ENCODE data around the gene RPP40. TPM values are rescaled to one million over a fixed set of nuclear protein-coding genes. Genes with fewer than 3 reads are reported as not detected.

RPP40 gene
- polyA plus RNA-seq, 4 donors = 2.2 to 10.6 (median 6.4) TPM

DNA sequence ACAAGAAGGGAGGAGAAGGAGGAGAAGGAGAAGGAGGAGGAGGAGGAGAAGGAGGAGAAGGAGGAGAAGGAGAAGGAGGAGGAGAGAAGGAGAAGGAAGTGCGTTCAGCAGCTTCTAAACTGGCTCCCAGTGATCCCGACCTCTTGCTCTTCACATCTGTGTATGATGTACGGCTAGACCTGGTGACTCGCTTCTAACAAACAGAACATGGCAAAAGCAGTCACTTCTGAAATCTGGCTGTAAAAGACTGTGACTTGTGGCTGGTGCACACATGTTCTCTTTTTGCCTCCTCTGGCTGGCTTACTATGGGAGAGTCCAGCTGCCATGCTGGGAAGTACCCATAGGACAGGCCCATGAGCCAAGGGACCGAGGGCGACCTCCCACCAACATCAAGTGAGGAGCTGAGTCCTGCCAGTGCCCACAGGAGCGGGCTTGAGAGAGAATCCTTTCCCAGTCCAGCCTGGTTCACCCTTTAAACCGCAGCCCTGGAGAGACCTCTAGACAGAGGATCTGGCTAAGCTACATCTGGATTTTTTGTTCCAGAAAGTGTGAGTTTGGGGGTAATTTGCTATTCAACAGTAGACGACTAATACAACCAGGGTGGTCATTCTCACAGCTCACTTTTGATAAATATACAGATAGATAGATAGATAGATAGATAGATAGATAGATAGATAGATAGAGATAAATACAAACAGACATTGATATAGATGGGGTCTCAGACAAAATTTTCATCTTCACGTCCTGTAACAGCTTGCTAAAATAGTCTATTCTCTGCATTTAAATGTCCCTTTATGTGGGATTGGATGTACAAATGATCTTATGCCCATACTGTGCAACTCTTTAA lies 42.3 kb downstream of the RPP40 start:
- WGBS, 3 donors = 81 to 85% (median 84%) methylated on average over 10 of the region's 10 CpGs
- FAIRE-seq (no peak), DNase-seq (no peak)
- Histone ChIP-seq H3K4me3 (ENCODE audit: low read depth in 1 of 3, low read length in 3 of 3) (no peak overlapping the region), H3K27me3 (ENCODE audit: control insufficient read depth in 3 of 3, insufficient read depth in 3 of 3, low read length in 3 of 3) (no peaks in the 10 kb centered on the region), H3K36me3 (ENCODE audit: control insufficient read depth in 3 of 3, insufficient read depth in 2 of 3, low read depth in 1 of 3, low read length in 3 of 3) (peaks cover 0 to 3% (median 0%) of the 10 kb centered on the region in 3 donors), H3K4me1 (ENCODE audit: control insufficient read depth in 3 of 3, insufficient read depth in 2 of 3, low read depth in 1 of 3, low read length in 2 of 3) (no peaks in the 10 kb centered on the region), H3K9me3 (ENCODE audit: control insufficient read depth in 2 of 2, insufficient read depth in 1 of 2, low read depth in 1 of 2, low read length in 1 of 2) (no peaks in the 10 kb centered on the region), H3K27ac (ENCODE audit: low read depth in 1 of 3, low read length in 2 of 3) (no peak overlapping the region)

DNA sequence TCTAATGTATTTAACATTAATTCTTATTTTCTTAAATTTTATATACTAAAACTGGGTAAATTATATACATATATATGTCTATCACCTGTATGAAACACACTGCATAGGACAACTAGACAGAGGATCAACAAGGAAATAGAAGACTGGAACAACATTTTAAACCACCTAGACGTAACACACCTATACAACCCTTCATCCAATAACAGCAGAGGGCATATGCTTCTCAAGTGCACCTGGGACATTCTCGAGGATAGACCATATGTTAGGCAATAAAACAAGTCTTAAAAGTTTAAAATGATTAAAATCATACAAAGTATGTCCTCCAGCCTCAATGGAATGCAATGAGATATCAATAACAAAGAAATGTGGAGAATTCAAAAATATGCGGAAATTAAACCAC lies 45.2 kb downstream of the RPP40 start:
- 52 to 86% (median 65%) methylated on average over 3 of the region's 3 CpGs for WGBS, 3 donors
- Histone ChIP-seq H3K36me3 (ENCODE audit: control insufficient read depth in 3 of 3, insufficient read depth in 2 of 3, low read depth in 1 of 3, low read length in 3 of 3) (peaks cover 0 to 10% (median 0%) of the 10 kb centered on the region in 3 donors), H3K4me3 (ENCODE audit: low read depth in 1 of 3, low read length in 3 of 3) (no peak overlapping the region), H3K27ac (ENCODE audit: low read depth in 1 of 3, low read length in 2 of 3) (no peak overlapping the region), H3K4me1 (ENCODE audit: control insufficient read depth in 3 of 3, insufficient read depth in 2 of 3, low read depth in 1 of 3, low read length in 2 of 3) (no peaks in the 10 kb centered on the region), H3K27me3 (ENCODE audit: control insufficient read depth in 3 of 3, insufficient read depth in 3 of 3, low read length in 3 of 3) (no peaks in the 10 kb centered on the region), H3K9me3 (ENCODE audit: control insufficient read depth in 2 of 2, insufficient read depth in 1 of 2, low read depth in 1 of 2, low read length in 1 of 2) (no peaks in the 10 kb centered on the region)
- DNase-seq (no peak), FAIRE-seq (no peak)

DNA sequence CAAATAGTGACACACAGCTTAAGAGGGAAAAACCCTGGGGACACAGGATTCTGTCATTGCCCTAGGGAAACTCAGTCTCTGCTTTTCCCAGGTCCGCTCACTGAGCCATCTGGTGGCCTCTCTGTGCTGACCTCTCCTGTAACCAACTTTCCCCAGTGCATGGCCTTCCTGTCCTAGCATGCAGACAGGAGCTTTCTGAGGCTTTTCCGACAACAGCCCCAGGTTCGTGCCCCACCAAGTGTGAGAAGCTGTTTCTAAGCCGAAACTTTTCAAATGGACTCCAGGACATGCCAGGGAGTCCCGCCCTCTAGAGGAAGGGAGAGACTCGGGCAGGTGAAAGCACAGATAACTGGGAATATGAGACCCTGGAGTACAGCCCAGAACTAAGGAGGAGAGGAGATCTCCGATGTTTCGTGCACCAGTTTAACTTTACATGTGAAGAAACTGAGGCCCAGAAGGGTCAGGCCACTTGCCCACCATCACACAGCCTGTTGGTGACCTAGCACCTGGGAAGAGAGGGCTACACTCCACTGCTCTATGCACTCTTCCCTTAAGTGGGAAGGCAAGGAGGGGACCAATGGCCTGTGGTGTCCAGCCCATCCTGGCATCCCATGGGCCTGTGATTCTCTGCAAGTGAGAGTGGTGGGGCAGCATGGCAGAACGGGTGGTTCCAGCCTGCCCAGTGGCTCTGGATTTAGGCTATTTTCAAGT lies 46.2 kb downstream of the RPP40 start:
- DNase-seq (peak in 1 of 2 donors; percentile 15), FAIRE-seq (no peak)
- H3K4me3 ChIP-seq (ENCODE audit: low read depth in 1 of 3, low read length in 3 of 3) = no peak overlapping the region
- H3K9me3 ChIP-seq (ENCODE audit: control insufficient read depth in 2 of 2, insufficient read depth in 1 of 2, low read depth in 1 of 2, low read length in 1 of 2) = no peaks in the 10 kb centered on the region
- H3K27me3 ChIP-seq (ENCODE audit: control insufficient read depth in 3 of 3, insufficient read depth in 3 of 3, low read length in 3 of 3) = no peaks in the 10 kb centered on the region
- 56 to 66% (median 58%) methylated on average over 9 of the region's 9 CpGs for WGBS, 3 donors
- peaks cover 0 to 16% (median 3%) of the 10 kb centered on the region in 3 donors for H3K36me3 ChIP-seq (ENCODE audit: control insufficient read depth in 3 of 3, insufficient read depth in 2 of 3, low read depth in 1 of 3, low read length in 3 of 3)
- H3K4me1 ChIP-seq (ENCODE audit: control insufficient read depth in 3 of 3, insufficient read depth in 2 of 3, low read depth in 1 of 3, low read length in 2 of 3) = no peaks in the 10 kb centered on the region
- no peak overlapping the region for H3K27ac ChIP-seq (ENCODE audit: low read depth in 1 of 3, low read length in 2 of 3)

DNA sequence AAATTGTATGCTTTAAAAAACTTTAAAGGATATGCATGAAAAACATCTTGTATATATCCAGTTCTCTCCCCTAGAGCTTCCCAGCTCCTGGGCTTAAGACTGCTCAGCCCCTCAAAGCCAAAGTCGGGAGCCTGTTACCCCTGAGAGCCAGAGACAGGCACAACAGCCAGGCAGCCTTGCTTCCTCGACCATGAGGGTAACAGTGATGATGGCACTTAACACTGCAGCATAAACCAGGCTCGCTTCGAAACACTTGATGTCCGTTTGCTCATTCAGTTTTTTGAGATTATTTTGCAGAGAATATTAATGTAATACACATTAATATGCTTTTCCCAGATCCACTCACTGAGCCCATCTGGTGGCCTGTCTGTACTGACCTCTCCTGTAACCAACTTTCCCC lies 47.2 kb downstream of the RPP40 start:
- DNase-seq (no peak), FAIRE-seq (no peak)
- H3K27ac ChIP-seq (ENCODE audit: low read depth in 1 of 3, low read length in 2 of 3) = no peak overlapping the region
- 84 to 91% (median 90%) methylated on average over 5 of the region's 5 CpGs for WGBS, 3 donors
- H3K4me1 ChIP-seq (ENCODE audit: control insufficient read depth in 3 of 3, insufficient read depth in 2 of 3, low read depth in 1 of 3, low read length in 2 of 3) = no peaks in the 10 kb centered on the region
- H3K27me3 ChIP-seq (ENCODE audit: control insufficient read depth in 3 of 3, insufficient read depth in 3 of 3, low read length in 3 of 3) = no peaks in the 10 kb centered on the region
- no peaks in the 10 kb centered on the region for H3K9me3 ChIP-seq (ENCODE audit: control insufficient read depth in 2 of 2, insufficient read depth in 1 of 2, low read depth in 1 of 2, low read length in 1 of 2)
- peaks cover 0 to 23% (median 5%) of the 10 kb centered on the region in 3 donors for H3K36me3 ChIP-seq (ENCODE audit: control insufficient read depth in 3 of 3, insufficient read depth in 2 of 3, low read depth in 1 of 3, low read length in 3 of 3)
- H3K4me3 ChIP-seq (ENCODE audit: low read depth in 1 of 3, low read length in 3 of 3) = no peak overlapping the region

DNA sequence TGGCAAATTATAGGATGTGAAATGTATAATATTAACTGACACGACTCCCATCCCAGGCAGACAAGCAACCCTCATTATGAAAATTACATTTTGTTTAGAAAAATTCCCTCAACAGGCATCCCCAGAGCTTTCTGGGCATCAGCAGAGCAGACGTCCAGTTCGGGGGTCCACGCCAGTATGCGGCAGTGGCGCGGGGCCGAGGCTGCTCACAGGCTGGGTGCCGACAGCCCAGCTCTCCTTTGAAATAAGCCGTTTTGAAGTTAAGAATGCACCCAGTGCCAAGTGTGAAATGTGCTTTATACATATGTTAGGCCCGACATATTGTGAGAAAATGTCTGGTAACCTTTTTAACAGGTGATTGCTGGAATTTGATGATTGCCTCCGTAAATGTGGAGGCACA lies 50.4 kb downstream of the RPP40 start:
- Histone ChIP-seq H3K4me1 (ENCODE audit: control insufficient read depth in 3 of 3, insufficient read depth in 2 of 3, low read depth in 1 of 3, low read length in 2 of 3) (no peaks in the 10 kb centered on the region), H3K4me3 (ENCODE audit: low read depth in 1 of 3, low read length in 3 of 3) (no peak overlapping the region), H3K27ac (ENCODE audit: low read depth in 1 of 3, low read length in 2 of 3) (no peak overlapping the region), H3K27me3 (ENCODE audit: control insufficient read depth in 3 of 3, insufficient read depth in 3 of 3, low read length in 3 of 3) (no peaks in the 10 kb centered on the region), H3K36me3 (ENCODE audit: control insufficient read depth in 3 of 3, insufficient read depth in 2 of 3, low read depth in 1 of 3, low read length in 3 of 3) (peaks cover 3 to 47% (median 5%) of the 10 kb centered on the region in 3 donors), H3K9me3 (ENCODE audit: control insufficient read depth in 2 of 2, insufficient read depth in 1 of 2, low read depth in 1 of 2, low read length in 1 of 2) (peaks cover 0 to 3% of the 10 kb centered on the region in 2 donors)
- 96 to 99% (median 97%) methylated on average over 12 of the region's 12 CpGs for WGBS, 3 donors
- FAIRE-seq = no peak
- DNase-seq = no peak

DNA sequence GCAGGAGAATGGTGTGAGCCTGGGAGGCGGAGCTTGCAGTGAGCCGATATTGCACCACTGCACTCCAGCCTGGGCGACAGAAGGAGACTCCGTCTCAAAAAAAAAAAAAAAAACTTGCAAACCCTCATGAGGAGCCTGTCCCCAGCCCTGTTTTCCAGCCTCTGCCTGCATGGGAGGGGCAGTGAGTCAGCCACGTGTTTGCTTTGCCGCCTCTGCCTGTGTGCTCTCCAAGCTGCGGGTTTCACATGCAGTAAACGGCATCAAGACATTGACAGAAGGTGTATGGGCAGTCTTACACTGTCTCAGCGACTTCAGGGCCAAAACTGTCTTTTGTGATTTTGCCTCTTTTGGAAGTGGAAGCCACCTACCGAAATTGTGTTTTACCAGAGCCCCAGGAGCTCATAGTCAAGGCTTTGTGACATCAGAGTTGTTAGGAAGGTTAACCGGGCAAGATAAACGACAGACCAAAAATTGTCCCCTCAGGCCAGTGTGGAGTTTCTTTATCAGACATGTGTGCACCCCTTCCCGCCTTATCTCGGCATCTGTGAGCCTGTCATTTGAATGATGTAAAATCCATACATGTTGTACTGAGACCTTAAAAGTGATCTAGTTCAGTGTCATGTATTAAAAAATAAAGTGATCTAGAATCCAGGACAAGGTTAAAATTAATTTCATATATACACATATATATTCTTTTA lies 52.9 kb downstream of the RPP40 start:
- peaks cover 0 to 3% of the 10 kb centered on the region in 2 donors for H3K9me3 ChIP-seq (ENCODE audit: control insufficient read depth in 2 of 2, insufficient read depth in 1 of 2, low read depth in 1 of 2, low read length in 1 of 2)
- no peak for FAIRE-seq
- no peak overlapping the region for H3K4me3 ChIP-seq (ENCODE audit: low read depth in 1 of 3, low read length in 3 of 3)
- H3K4me1 ChIP-seq (ENCODE audit: control insufficient read depth in 3 of 3, insufficient read depth in 2 of 3, low read depth in 1 of 3, low read length in 2 of 3) = no peaks in the 10 kb centered on the region
- DNase-seq = no peak
- no peak overlapping the region for H3K27ac ChIP-seq (ENCODE audit: low read depth in 1 of 3, low read length in 2 of 3)
- no peaks in the 10 kb centered on the region for H3K27me3 ChIP-seq (ENCODE audit: control insufficient read depth in 3 of 3, insufficient read depth in 3 of 3, low read length in 3 of 3)
- H3K36me3 ChIP-seq (ENCODE audit: control insufficient read depth in 3 of 3, insufficient read depth in 2 of 3, low read depth in 1 of 3, low read length in 3 of 3) = peaks cover 7 to 65% (median 7%) of the 10 kb centered on the region in 3 donors
- WGBS, 3 donors = 91 to 98% (median 92%) methylated on average over 13 to 14 of the region's 14 CpGs

GRCh38 chr6:4950076-4950475 lies 53.8 kb downstream of the RPP40 start:
- Histone ChIP-seq H3K9me3 (ENCODE audit: control insufficient read depth in 2 of 2, insufficient read depth in 1 of 2, low read depth in 1 of 2, low read length in 1 of 2) (peaks cover 0 to 3% of the 10 kb centered on the region in 2 donors), H3K27ac (ENCODE audit: low read depth in 1 of 3, low read length in 2 of 3) (no peak overlapping the region), H3K36me3 (ENCODE audit: control insufficient read depth in 3 of 3, insufficient read depth in 2 of 3, low read depth in 1 of 3, low read length in 3 of 3) (peaks cover 7 to 74% (median 14%) of the 10 kb centered on the region in 3 donors), H3K27me3 (ENCODE audit: control insufficient read depth in 3 of 3, insufficient read depth in 3 of 3, low read length in 3 of 3) (no peaks in the 10 kb centered on the region), H3K4me1 (ENCODE audit: control insufficient read depth in 3 of 3, insufficient read depth in 2 of 3, low read depth in 1 of 3, low read length in 2 of 3) (no peaks in the 10 kb centered on the region), H3K4me3 (ENCODE audit: low read depth in 1 of 3, low read length in 3 of 3) (no peak overlapping the region)
- WGBS, 3 donors = 95 to 99% (median 96%) methylated on average over 11 of the region's 11 CpGs
- DNase-seq (no peak), FAIRE-seq (no peak)

- no peaks in the 10 kb centered on the region for H3K4me1 ChIP-seq (ENCODE audit: control insufficient read depth in 3 of 3, insufficient read depth in 2 of 3, low read depth in 1 of 3, low read length in 2 of 3)
- H3K27me3 ChIP-seq (ENCODE audit: control insufficient read depth in 3 of 3, insufficient read depth in 3 of 3, low read length in 3 of 3) = no peaks in the 10 kb centered on the region
- WGBS, 3 donors = 92 to 97% (median 96%) methylated on average over 15 of the region's 15 CpGs
- H3K27ac ChIP-seq (ENCODE audit: low read depth in 1 of 3, low read length in 2 of 3) = no peak overlapping the region
- FAIRE-seq = no peak
- H3K4me3 ChIP-seq (ENCODE audit: low read depth in 1 of 3, low read length in 3 of 3) = no peak overlapping the region
- peaks cover 0 to 3% of the 10 kb centered on the region in 2 donors for H3K9me3 ChIP-seq (ENCODE audit: control insufficient read depth in 2 of 2, insufficient read depth in 1 of 2, low read depth in 1 of 2, low read length in 1 of 2)
- DNase-seq = no peak
- peaks cover 7 to 79% (median 21%) of the 10 kb centered on the region in 3 donors for H3K36me3 ChIP-seq (ENCODE audit: control insufficient read depth in 3 of 3, insufficient read depth in 2 of 3, low read depth in 1 of 3, low read length in 3 of 3)
Measured at GRCh38 chr6:4948781-4949450, 54.9 kb downstream of the RPP40 start.
